SK-N-MC (cell line): ENCODE data around the gene ERLEC1.

Experiments used
- EZH2 ChIP-seq: fragments of 200-600 bp; sonication (generic); IDR thresholded peaks from one replicate; pipeline ENCODE4 v1.6.1; 2017; ENCODE audit warnings: antibody characterized with exemption
- POLR2AphosphoS5 ChIP-seq: IDR thresholded peaks from 2 replicates; pipeline ENCODE4 v1.6.1; 2012; ENCODE audit warnings: mild to moderate bottlenecking, low read depth, low read length, borderline replicate concordance

DNA sequence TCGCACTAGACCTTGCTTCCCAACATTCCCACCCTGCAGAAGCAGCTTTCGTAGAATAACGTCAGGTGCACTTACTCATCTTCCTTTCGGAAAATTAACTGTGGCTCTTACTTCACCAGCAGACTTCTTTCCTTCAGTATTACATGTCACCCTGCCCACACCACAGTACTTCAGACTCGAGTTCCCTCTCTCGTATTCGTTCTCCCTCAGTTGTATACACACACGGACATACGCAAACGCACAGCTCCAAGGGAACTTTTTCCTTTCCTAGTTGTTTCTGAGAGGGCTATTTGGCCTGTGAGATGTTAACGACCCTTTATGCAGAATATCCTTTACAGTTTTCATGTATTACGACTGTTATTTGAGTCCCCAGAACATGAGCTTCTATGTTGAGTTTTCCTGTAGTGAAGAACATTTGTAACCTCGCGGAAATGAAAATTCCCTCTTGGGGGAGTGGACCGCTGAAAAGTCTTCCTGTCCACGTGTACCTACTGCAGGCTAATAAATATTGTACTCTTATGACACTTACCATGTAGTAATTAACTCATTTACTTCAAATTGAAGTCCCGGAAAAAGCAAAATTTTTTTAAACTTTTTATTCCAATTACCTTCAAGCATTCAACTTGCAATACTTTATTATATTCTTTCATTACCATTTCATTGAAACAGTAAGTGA is 908 bp downstream of the ERLEC1 start:
- TF ChIP-seq EZH2 (no peak), POLR2AphosphoS5 (no peak)
